Measurements from ENCODE around the gene GATAD2A. TPM values are rescaled to one million over a fixed set of nuclear protein-coding genes. Genes with fewer than 3 reads are reported as not detected.

GATAD2A gene
- total RNA-seq, 1 experiment from 2014 or later, result 38.4 TPM

DNA sequence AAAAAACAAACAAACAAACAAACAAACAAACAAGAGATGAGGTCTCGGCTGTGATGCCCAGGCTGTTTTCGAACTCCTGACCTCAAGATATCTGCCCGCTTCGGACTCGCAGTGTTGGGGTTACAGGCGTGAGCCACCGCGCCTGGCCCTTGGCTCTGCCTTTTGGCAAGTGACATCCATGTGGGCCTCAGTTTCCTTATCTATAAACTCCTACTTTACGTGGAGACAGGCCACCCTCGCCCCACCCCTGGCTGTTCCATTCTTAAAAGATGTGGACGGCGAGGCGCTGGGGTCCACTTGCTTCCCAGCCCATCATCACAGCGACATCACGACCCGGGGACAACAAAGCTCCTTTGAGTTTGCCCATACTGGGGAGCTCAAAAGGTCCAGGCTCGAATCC is 108.2 kb downstream of the GATAD2A start:
- Histone ChIP-seq H3K27ac (ENCODE audit: low read length) (no peak overlapping the region), H3K9ac (ENCODE audit: low read length) (no peak overlapping the region), H3K79me2 (ENCODE audit: low read length) (peaks cover 26% of the 10 kb centered on the region), H3K4me1 (ENCODE audit: low read length) (peaks cover 19% of the 10 kb centered on the region), H3K27me3 (ENCODE audit: low read length) (no peaks in the 10 kb centered on the region), H3K9me3 (ENCODE audit: low read length) (no peaks in the 10 kb centered on the region), H4K20me1 (ENCODE audit: insufficient read depth, low read depth, low read length) (no peaks in the 10 kb centered on the region), H3K36me3 (ENCODE audit: insufficient read depth, low read length) (peaks cover 2% of the 10 kb centered on the region; the same call in 1 of the 2 replicates), H3K4me2 (ENCODE audit: low read depth, low read length, poor library complexity, severe bottlenecking) (no peak overlapping the region), H3K4me3 (ENCODE audit: low read length) (no peak overlapping the region), H3K9me2 (replicated peaks; ENCODE audit: insufficient read depth, low read length) (no peaks in the 10 kb centered on the region), H2AFZ (ENCODE audit: low read length) (no peak overlapping the region)
- DNase-seq, result no peak

DNA sequence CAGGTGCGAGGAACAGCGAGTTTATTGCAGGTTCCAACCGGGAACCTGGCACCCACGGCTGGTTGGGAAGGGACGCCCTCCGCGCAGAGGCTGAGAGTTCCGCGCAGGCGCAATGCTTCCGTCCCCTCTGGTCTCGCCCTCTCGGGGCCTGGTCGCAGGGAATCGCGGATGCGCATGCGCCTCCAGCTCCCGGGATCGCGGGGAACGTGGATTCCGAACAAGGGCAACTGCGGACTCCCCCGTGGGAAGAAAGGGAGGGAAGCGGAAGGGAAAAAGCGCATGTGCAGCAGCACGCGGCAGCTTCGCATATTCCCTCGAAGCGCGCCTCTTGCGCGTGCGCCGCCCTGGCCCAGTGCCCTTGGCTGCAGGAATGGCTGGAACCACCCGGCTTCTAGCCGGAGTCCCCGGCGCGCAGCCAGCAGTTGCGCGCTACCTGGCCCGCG is 108.8 kb downstream of the GATAD2A start:
- Histone ChIP-seq H3K36me3 (ENCODE audit: insufficient read depth, low read length) (peaks cover 4% of the 10 kb centered on the region; the same call in 1 of the 2 replicates), H3K9me2 (replicated peaks; ENCODE audit: insufficient read depth, low read length) (no peaks in the 10 kb centered on the region), H3K9me3 (ENCODE audit: low read length) (no peaks in the 10 kb centered on the region), H3K27ac (ENCODE audit: low read length) (no peak overlapping the region), H3K4me1 (ENCODE audit: low read length) (peaks cover 19% of the 10 kb centered on the region), H3K4me2 (ENCODE audit: low read depth, low read length, poor library complexity, severe bottlenecking) (no peak overlapping the region), H3K9ac (ENCODE audit: low read length) (no peak overlapping the region), H3K79me2 (ENCODE audit: low read length) (peaks cover 31% of the 10 kb centered on the region), H3K4me3 (ENCODE audit: low read length) (no peak overlapping the region), H3K27me3 (ENCODE audit: low read length) (no peaks in the 10 kb centered on the region), H2AFZ (ENCODE audit: low read length) (no peak overlapping the region), H4K20me1 (ENCODE audit: insufficient read depth, low read depth, low read length) (no peaks in the 10 kb centered on the region)
- DNase-seq, result no peak

DNA sequence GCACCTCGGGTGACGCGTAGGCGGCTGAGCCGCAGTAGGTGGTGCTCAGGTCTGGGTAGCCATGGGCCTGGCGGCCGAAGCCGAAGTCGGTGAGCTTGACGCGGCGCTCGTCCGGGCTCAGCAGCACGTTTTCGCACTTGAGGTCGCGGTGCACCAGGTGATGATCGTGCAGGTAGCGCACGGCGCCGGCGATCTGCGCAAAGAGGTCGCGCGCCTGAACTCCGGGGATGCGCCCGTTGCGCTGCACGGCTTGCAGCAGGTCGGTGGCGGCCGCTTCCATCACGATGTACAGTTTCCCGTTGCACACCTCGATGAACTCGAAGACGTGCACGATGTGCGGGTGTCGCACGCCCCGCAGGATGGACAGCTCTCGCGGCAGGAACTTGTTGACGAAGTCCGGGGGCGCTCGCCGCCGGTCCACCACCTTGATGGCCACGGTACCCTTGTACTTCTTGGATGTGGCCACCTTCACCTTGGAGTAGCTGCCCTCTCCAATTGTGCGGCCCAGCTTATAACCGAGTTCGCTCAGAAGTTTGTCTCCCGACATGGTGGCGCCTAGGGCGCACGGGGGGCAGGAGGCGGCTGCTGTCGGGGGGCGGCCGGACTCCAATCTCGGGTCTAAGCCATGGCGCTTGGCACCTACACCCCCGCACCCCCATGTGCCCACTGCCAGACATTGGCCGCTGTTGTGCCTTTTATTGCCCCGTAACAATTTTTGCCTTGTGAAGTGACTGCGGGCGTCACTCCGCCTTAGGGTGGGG is 109.6 kb downstream of the GATAD2A start, which contains the start of gene TSSK6:
TSSK6 (minus strand) TSS at position 668 of the 761 bp plus-strand sequence; CDS start at position 547, 121 bp downstream.
- Histone ChIP-seq H4K20me1 (ENCODE audit: insufficient read depth, low read depth, low read length) (no peaks in the 10 kb centered on the region), H3K27ac (ENCODE audit: low read length) (peak within 1 kb of the TSS; percentile 47), H3K36me3 (ENCODE audit: insufficient read depth, low read length) (peaks cover 9% of the 10 kb centered on the region; the same call in 1 of the 2 replicates), H3K9ac (ENCODE audit: low read length) (peak within 1 kb of the TSS; percentile 90), H3K4me1 (ENCODE audit: low read length) (peaks cover 19% of the 10 kb centered on the region), H3K9me3 (ENCODE audit: low read length) (no peaks in the 10 kb centered on the region), H3K79me2 (ENCODE audit: low read length) (peaks cover 39% of the 10 kb centered on the region), H3K4me3 (ENCODE audit: low read length) (peak within 1 kb of the TSS; percentile 94), H3K9me2 (replicated peaks; ENCODE audit: insufficient read depth, low read length) (no peaks in the 10 kb centered on the region), H3K27me3 (ENCODE audit: low read length) (no peaks in the 10 kb centered on the region), H2AFZ (ENCODE audit: low read length) (peak within 1 kb of the TSS; percentile 19; the same call in 1 of the 2 replicates), H3K4me2 (ENCODE audit: low read depth, low read length, poor library complexity, severe bottlenecking) (peak within 1 kb of the TSS; percentile 87)
- DNase-seq, result no peak

DNA sequence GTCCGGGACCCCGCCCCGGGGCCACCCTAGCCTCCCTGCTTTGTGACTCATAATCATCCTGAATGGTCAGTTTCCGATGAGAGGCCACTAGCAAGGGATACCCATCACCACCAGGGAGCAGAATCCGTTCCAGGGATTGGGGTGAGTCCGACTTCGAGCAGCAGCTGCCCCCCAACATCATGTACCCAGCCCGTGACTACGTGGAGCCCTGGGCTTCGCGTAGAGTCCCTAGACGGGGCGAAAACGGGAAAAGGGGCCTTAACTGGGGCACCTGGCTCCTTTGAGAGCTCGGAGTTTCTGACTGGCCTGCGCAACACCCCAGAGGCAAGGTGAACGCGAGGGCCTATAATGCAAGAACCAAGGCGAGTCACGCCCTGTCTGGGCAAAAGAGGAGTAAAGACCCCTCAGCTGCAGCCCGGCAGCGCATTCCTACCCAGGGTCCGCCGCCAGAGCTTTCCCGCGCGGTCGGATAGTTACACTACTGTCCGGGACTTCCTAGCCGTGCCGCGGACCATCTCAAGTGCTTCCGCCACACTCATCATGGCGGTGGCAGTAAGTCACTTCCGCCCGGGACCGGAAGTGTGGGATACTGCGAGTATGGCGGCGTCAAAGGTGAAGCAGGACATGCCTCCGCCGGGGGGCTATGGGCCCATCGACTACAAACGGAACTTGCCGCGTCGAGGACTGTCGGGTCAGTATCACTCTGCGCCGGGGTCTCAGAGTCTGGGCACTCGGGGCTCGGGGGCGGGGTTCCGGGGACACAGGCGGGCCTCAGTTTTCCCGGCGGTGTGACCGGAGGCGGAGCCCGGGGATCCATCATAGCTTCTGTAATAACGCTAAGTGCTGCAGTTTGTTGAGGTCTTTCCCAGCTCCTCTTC is 110.4 kb downstream of the GATAD2A start, which contains the start of gene NDUFA13:
NDUFA13 (plus strand) TSS at position 584 of the 878 bp plus-strand sequence; CDS start at position 598, 14 bp downstream.
- Histone ChIP-seq H3K27me3 (ENCODE audit: low read length) (no peaks in the 10 kb centered on the region), H3K9me3 (ENCODE audit: low read length) (no peaks in the 10 kb centered on the region), H3K27ac (ENCODE audit: low read length) (peak within 1 kb of the TSS; percentile 47), H3K4me2 (ENCODE audit: low read depth, low read length, poor library complexity, severe bottlenecking) (peak within 1 kb of the TSS; percentile 87), H3K9ac (ENCODE audit: low read length) (peak within 1 kb of the TSS; percentile 90), H3K4me3 (ENCODE audit: low read length) (peak within 1 kb of the TSS; percentile 94), H3K36me3 (ENCODE audit: insufficient read depth, low read length) (peaks cover 11% of the 10 kb centered on the region; the same call in 1 of the 2 replicates), H3K4me1 (ENCODE audit: low read length) (peaks cover 19% of the 10 kb centered on the region), H3K79me2 (ENCODE audit: low read length) (peaks cover 47% of the 10 kb centered on the region), H2AFZ (ENCODE audit: low read length) (peak within 1 kb of the TSS; percentile 19; the same call in 1 of the 2 replicates), H4K20me1 (ENCODE audit: insufficient read depth, low read depth, low read length) (no peaks in the 10 kb centered on the region), H3K9me2 (replicated peaks; ENCODE audit: insufficient read depth, low read length) (no peaks in the 10 kb centered on the region)
- DNase-seq, result peak; percentile 97

DNA sequence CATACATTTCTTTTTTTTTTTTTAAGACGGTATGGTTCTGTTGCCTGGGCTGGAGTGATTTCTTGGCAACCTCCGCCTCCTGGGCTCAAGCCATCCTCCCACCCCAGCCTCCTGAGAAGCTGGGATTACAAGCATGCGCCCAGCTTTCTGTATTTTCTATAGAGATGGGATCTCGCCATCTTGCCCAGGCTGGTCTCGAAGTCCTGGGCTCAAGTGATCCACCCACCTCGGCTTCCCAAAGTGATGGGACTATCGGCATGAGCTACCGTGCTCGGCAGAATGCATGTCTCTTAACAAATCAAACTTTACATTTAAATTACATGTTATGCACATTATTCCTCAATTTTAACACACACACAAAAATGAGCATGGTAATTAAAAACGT is 111.8 kb downstream of the GATAD2A start:
- Histone ChIP-seq H3K36me3 (ENCODE audit: insufficient read depth, low read length) (peaks cover 11% of the 10 kb centered on the region; the same call in 1 of the 2 replicates), H3K9ac (ENCODE audit: low read length) (peak overlapping the region; percentile 90), H3K4me2 (ENCODE audit: low read depth, low read length, poor library complexity, severe bottlenecking) (peak overlapping the region; percentile 87), H4K20me1 (ENCODE audit: insufficient read depth, low read depth, low read length) (no peaks in the 10 kb centered on the region), H3K9me2 (replicated peaks; ENCODE audit: insufficient read depth, low read length) (no peaks in the 10 kb centered on the region), H3K9me3 (ENCODE audit: low read length) (no peaks in the 10 kb centered on the region), H3K27me3 (ENCODE audit: low read length) (no peaks in the 10 kb centered on the region), H3K27ac (ENCODE audit: low read length) (peak overlapping the region; percentile 47; the same call in 1 of the 2 replicates), H3K79me2 (ENCODE audit: low read length) (peaks cover 59% of the 10 kb centered on the region), H3K4me3 (ENCODE audit: low read length) (peak overlapping the region; percentile 94), H3K4me1 (ENCODE audit: low read length) (peaks cover 19% of the 10 kb centered on the region), H2AFZ (ENCODE audit: low read length) (no peak overlapping the region)
- DNase-seq, result no peak

DNA sequence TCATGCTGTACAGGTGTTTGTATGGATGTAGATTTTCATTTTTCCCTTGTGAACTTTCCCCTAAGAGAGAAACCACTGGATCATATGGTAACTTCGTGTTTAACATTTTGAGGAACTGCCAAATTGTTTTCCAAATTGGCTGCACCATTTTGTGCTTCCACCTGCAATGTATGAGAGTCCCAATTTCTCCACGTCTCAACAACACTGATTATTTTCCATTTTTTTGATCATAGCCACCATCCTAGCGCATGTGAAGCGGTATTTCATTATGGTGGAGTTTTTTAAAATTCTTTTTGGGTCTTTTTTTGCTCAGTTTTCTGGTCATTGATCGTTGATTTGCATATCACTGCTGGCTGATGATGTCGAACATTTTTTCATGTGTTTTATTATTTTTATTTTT is 115.5 kb downstream of the GATAD2A start:
- DNase-seq, result no peak
- H3K27ac ChIP-seq (ENCODE audit: low read length), result no peak overlapping the region
- peaks cover 96% of the 10 kb centered on the region for H3K79me2 ChIP-seq (ENCODE audit: low read length)
- H3K4me2 ChIP-seq (ENCODE audit: low read depth, low read length, poor library complexity, severe bottlenecking), result no peak overlapping the region
- H3K9ac ChIP-seq (ENCODE audit: low read length), result no peak overlapping the region
- peaks cover 19% of the 10 kb centered on the region; the same call in 1 of the 2 replicates for H4K20me1 ChIP-seq (ENCODE audit: insufficient read depth, low read depth, low read length)
- no peak overlapping the region for H2AFZ ChIP-seq (ENCODE audit: low read length)
- H3K4me1 ChIP-seq (ENCODE audit: low read length), result peaks cover 46% of the 10 kb centered on the region
- H3K27me3 ChIP-seq (ENCODE audit: low read length), result no peaks in the 10 kb centered on the region
- no peaks in the 10 kb centered on the region for H3K9me2 ChIP-seq (replicated peaks; ENCODE audit: insufficient read depth, low read length)
- H3K4me3 ChIP-seq (ENCODE audit: low read length), result no peak overlapping the region
- no peaks in the 10 kb centered on the region for H3K9me3 ChIP-seq (ENCODE audit: low read length)
- H3K36me3 ChIP-seq (ENCODE audit: insufficient read depth, low read length), result peaks cover 12% of the 10 kb centered on the region; the same call in 1 of the 2 replicates

DNA sequence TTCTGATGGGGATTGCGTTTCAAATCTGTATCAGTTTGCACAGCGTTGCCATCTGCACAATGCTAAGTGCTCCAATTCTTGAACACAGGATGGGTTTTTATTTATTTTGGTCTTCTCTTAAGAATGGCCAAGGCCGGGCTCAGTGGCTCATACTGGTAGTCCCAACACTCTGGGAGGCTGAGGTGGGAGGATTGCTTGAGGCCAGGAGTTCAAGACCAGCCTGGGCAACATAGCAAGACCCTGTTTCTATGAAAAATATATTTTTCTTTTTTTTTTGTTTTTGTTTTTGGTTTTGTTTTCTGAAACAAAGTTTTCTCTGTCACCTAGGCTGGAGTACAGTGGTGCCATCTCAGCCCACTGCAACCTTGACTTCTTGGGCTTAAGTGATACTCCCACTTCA is 117.7 kb downstream of the GATAD2A start:
- no peaks in the 10 kb centered on the region for H3K27me3 ChIP-seq (ENCODE audit: low read length)
- peaks cover 80% of the 10 kb centered on the region for H3K79me2 ChIP-seq (ENCODE audit: low read length)
- H3K4me3 ChIP-seq (ENCODE audit: low read length), result peak overlapping the region; percentile 59; the same call in 1 of the 2 replicates
- H3K9ac ChIP-seq (ENCODE audit: low read length), result peak overlapping the region; percentile 47; the same call in 1 of the 2 replicates
- no peaks in the 10 kb centered on the region for H3K9me2 ChIP-seq (replicated peaks; ENCODE audit: insufficient read depth, low read length)
- DNase-seq, result no peak
- H4K20me1 ChIP-seq (ENCODE audit: insufficient read depth, low read depth, low read length), result peaks cover 20% of the 10 kb centered on the region; the same call in 1 of the 2 replicates
- H3K36me3 ChIP-seq (ENCODE audit: insufficient read depth, low read length), result peaks cover 16% of the 10 kb centered on the region; the same call in 1 of the 2 replicates
- H3K4me2 ChIP-seq (ENCODE audit: low read depth, low read length, poor library complexity, severe bottlenecking), result peak overlapping the region; percentile 80
- peak overlapping the region; percentile 87 for H3K27ac ChIP-seq (ENCODE audit: low read length)
- H3K9me3 ChIP-seq (ENCODE audit: low read length), result no peaks in the 10 kb centered on the region
- peaks cover 48% of the 10 kb centered on the region for H3K4me1 ChIP-seq (ENCODE audit: low read length)
- H2AFZ ChIP-seq (ENCODE audit: low read length), result no peak overlapping the region

All from Karpas-422 (cell line).